CD14-positive monocyte (primary cell): ENCODE data around the gene ELAVL2. TPM values are rescaled to one million over a fixed set of nuclear protein-coding genes. Genes with fewer than 3 reads are reported as not detected.

Source experiments
- DNase-seq, 3 donors: peaks; one replicate each; pipeline ENCODE4 v3.0.0-alpha.2; 2011 to 2022
- H2AFZ ChIP-seq: 2 replicates; pipeline ENCODE4 v1.6.0; 2012; ENCODE audit warnings: mild to moderate bottlenecking, low read depth, low read length, inconsistent platforms; ENCODE audit not compliant: insufficient read depth, poor library complexity, severe bottlenecking
- H3K27ac ChIP-seq, 2 donors: 1 replicate in 1 of 2; 2 replicates in 1 of 2; pipeline ENCODE4 v1.5.1; 2012 to 2013; ENCODE audit warnings: low read length in 2 of 2, control low read depth in 1 of 2, inconsistent platforms in 1 of 2, low read depth in 1 of 2, mild to moderate bottlenecking in 1 of 2
- H3K27me3 ChIP-seq, 2 donors: one replicate each; pipeline versions ENCODE4 v1.6.0 to v1.6.1; 2011 to 2013; ENCODE audit warnings: low read length in 2 of 2; ENCODE audit not compliant: control insufficient read depth in 2 of 2, insufficient read depth in 2 of 2
- H3K36me3 ChIP-seq, 2 donors: replicated peaks in 1 of 2; 1 replicate in 1 of 2; 2 replicates in 1 of 2; pipeline versions ENCODE4 v1.5.1 to v1.6.1; 2012 to 2013; ENCODE audit warnings: low read length in 2 of 2, control low read depth in 1 of 2, inconsistent platforms in 1 of 2, mild to moderate bottlenecking in 1 of 2; ENCODE audit not compliant: insufficient read depth in 2 of 2, control insufficient read depth in 1 of 2
- H3K4me1 ChIP-seq, 2 donors: 1 replicate in 1 of 2; 2 replicates in 1 of 2; pipeline versions ENCODE4 v1.5.1 to v1.6.1; 2012 to 2013; ENCODE audit warnings: low read length in 2 of 2, control low read depth in 1 of 2, inconsistent platforms in 1 of 2, mild to moderate bottlenecking in 1 of 2, moderate library complexity in 1 of 2; ENCODE audit not compliant: insufficient read depth in 2 of 2, control insufficient read depth in 1 of 2
- H3K4me2 ChIP-seq: replicated peaks from 2 replicates; pipeline ENCODE3; 2012; ENCODE audit warnings: low read length, moderate library complexity, mild to moderate bottlenecking; ENCODE audit not compliant: poor library complexity, severe bottlenecking; ENCODE audit errors: extremely low read depth
- H3K4me3 ChIP-seq, 3 experiments: fragments of 200-600 bp in 1 of 3; sonication (generic) in 1 of 3; replicated peaks in 1 of 3; 1 replicate in 2 of 3; 2 replicates in 1 of 3; pipeline ENCODE4 v1.5.1; 2011 to 2013; ENCODE audit warnings: low read length in 3 of 3, mild to moderate bottlenecking in 3 of 3, control low read depth in 2 of 3, low read depth in 2 of 3, inconsistent platforms in 1 of 3, moderate library complexity in 1 of 3
- H3K79me2 ChIP-seq: 2 replicates; pipeline ENCODE4 v1.6.0; 2012; ENCODE audit warnings: mild to moderate bottlenecking, control low read depth, inconsistent platforms, low read length, moderate library complexity; ENCODE audit not compliant: insufficient read depth
- H3K9ac ChIP-seq: 2 replicates; pipeline ENCODE4 v1.6.0; 2017; ENCODE audit warnings: low read length, mild to moderate bottlenecking; ENCODE audit not compliant: insufficient read depth, poor library complexity, severe bottlenecking
- H3K9me3 ChIP-seq, 2 donors: replicated peaks in 1 of 2; 1 replicate in 1 of 2; 2 replicates in 1 of 2; pipeline versions ENCODE4 v1.5.1 to v1.6.1; 2012 to 2013; ENCODE audit warnings: low read length in 2 of 2, control low read depth in 1 of 2; ENCODE audit not compliant: control insufficient read depth in 1 of 2, insufficient read depth in 1 of 2
- H4K20me1 ChIP-seq: 2 replicates; pipeline ENCODE4 v1.6.0; 2012; ENCODE audit warnings: mild to moderate bottlenecking, low read length, control low read depth, moderate library complexity; ENCODE audit not compliant: insufficient read depth
- H3K27ac Mint-ChIP-seq, 7 donors: one replicate each; pipeline ENCODE4 v1.8.0; 2020; ENCODE audit warnings: mild to moderate bottlenecking in 7 of 7, mixed read lengths in 7 of 7, moderate library complexity in 6 of 7, inconsistent platforms in 2 of 7
- H3K27me3 Mint-ChIP-seq, 3 donors: one replicate each; pipeline ENCODE4 v1.8.0; 2021 to 2022; ENCODE audit warnings: low read depth in 3 of 3, mild to moderate bottlenecking in 3 of 3, mixed read lengths in 3 of 3, moderate library complexity in 3 of 3, inconsistent platforms in 1 of 3
- H3K36me3 Mint-ChIP-seq, 2 donors: one replicate each; pipeline ENCODE4 v1.8.0; 2020; ENCODE audit warnings: mixed read lengths in 2 of 2, inconsistent platforms in 1 of 2, mild to moderate bottlenecking in 1 of 2
- H3K4me1 Mint-ChIP-seq: one replicate; pipeline ENCODE4 v1.8.0; 2020; ENCODE audit warnings: mild to moderate bottlenecking, mixed read lengths
- H3K4me3 Mint-ChIP-seq, 2 donors: one replicate each; pipeline ENCODE4 v1.8.0; 2020; ENCODE audit warnings: mild to moderate bottlenecking in 2 of 2, mixed read lengths in 2 of 2, moderate library complexity in 1 of 2
- H3K9me3 Mint-ChIP-seq, 7 donors: one replicate each; pipeline ENCODE4 v1.8.0; 2020 to 2022; ENCODE audit warnings: mixed read lengths in 7 of 7, mild to moderate bottlenecking in 6 of 7, moderate library complexity in 6 of 7, inconsistent platforms in 2 of 7
- WGBS: methylation state at CpG from one replicate; pipeline ENCODE4 v1.1.5; 2013; ENCODE audit warnings: missing lambda C conversion rate; ENCODE audit not compliant: insufficient coverage; 5-methylcytosine and 5-hydroxymethylcytosine counted together
- intact Hi-C, 2 donors: fragments of 100-400 bp; cut with micrococcal nuclease; formaldehyde crosslinking; loops; one replicate each; pipeline versions ENCODE4 v1.15.0 to v1.15.1; 2023
- polyA plus RNA-seq, 3 donors: library from polyadenylated mRNA; depleted of rRNA in 1 of 3; unstranded in 2 of 3; stranded (reverse) in 1 of 3; fragments of 300-500 nt in 2 of 3; fragments of >200 nt in 1 of 3; fragmentation: Illumina TruSeq in 2 of 3; gene quantifications; 1 replicate in 2 of 3; 2 replicates in 1 of 3; pipeline ENCODE4 v1.2.3, GENCODE V29; 2012 to 2021
- TF ChIP-seq, protein P1 (sequence below): fragments of 200-600 bp; IDR thresholded peaks from one replicate; pipeline ENCODE4 v1.8.0; 2022; ENCODE audit warnings: antibody characterized with exemption, mild to moderate bottlenecking

Gene ELAVL2
- polyA plus RNA-seq, 3 donors = not detected

DNA sequence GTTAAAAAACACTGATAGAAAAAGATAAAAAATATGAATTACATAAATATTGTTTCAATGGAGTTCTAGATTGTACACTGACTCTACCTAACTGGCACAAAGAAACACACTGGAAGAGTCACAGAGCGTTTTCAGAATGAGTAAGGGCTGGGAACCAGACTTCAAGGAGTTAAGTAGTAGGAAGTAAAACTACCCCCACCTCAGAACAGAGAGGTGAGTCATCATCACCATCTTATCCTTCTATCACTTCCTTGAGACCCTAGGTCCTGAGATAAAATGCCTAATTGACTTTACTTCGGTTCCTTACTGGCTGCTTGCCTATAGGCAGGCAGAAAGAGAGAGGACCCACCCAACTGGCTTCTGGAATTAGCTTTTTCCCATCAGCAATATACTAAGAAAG is 79.7 kb downstream of the ELAVL2 start:
- H3K27me3 ChIP-seq = no peaks in the 10 kb centered on the region
- Mint-ChIP-seq H3K4me1 (no peaks in the 10 kb centered on the region), H3K27ac (no peak overlapping the region), H3K36me3 (no peaks in the 10 kb centered on the region), H3K4me3 (no peak overlapping the region), H3K27me3 (no peaks in the 10 kb centered on the region), H3K9me3 (peaks cover 0 to 3% (median 0%) of the 10 kb centered on the region in 7 donors)
- WGBS = no CpG with 5 or more reads among the region's 2 CpGs
- no peaks in the 10 kb centered on the region for H3K79me2 ChIP-seq
- H3K9me3 ChIP-seq = no peaks in the 10 kb centered on the region
- H3K9ac ChIP-seq = no peak overlapping the region
- no peak overlapping the region for H3K4me3 ChIP-seq
- no peak overlapping the region for H2AFZ ChIP-seq
- no peaks in the 10 kb centered on the region for H3K4me1 ChIP-seq
- no peak overlapping the region for H3K27ac ChIP-seq
- H4K20me1 ChIP-seq = no peaks in the 10 kb centered on the region
- intact Hi-C loops = no loop called here
- H3K36me3 ChIP-seq = no peaks in the 10 kb centered on the region
- TF ChIP-seq, protein P1, sequence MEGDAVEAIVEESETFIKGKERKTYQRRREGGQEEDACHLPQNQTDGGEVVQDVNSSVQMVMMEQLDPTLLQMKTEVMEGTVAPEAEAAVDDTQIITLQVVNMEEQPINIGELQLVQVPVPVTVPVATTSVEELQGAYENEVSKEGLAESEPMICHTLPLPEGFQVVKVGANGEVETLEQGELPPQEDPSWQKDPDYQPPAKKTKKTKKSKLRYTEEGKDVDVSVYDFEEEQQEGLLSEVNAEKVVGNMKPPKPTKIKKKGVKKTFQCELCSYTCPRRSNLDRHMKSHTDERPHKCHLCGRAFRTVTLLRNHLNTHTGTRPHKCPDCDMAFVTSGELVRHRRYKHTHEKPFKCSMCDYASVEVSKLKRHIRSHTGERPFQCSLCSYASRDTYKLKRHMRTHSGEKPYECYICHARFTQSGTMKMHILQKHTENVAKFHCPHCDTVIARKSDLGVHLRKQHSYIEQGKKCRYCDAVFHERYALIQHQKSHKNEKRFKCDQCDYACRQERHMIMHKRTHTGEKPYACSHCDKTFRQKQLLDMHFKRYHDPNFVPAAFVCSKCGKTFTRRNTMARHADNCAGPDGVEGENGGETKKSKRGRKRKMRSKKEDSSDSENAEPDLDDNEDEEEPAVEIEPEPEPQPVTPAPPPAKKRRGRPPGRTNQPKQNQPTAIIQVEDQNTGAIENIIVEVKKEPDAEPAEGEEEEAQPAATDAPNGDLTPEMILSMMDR = no peak
- H3K4me2 ChIP-seq = no peak overlapping the region
- no peak for DNase-seq

DNA sequence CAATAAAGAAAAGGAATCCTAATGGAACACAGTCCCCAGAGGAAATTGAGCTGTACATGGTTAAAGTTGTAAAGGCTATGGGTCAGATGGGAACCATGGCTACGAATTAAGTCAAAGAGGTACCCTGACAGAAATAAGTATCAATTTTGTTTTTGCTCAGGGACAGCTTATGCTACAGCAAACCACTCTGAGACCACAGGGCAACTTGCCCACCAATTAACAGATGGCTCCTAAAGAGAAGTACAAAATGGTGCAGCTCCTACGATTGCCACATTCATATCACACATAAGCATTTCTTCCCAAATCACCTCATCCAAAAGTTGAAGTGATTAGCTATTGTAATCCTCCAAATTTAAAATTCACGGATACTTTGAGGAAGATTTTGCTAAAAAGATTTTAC is 83.0 kb downstream of the ELAVL2 start:
- WGBS = 83% methylated on average over 1 of the region's 3 CpGs
- no peaks in the 10 kb centered on the region for H3K4me1 Mint-ChIP-seq
- H3K9me3 Mint-ChIP-seq = peaks cover 0 to 3% (median 2%) of the 10 kb centered on the region in 7 donors

More for the DNA sequence above, 83.0 kb downstream of the ELAVL2 start:
- H3K4me3 ChIP-seq = no peak overlapping the region
- no peaks in the 10 kb centered on the region for H4K20me1 ChIP-seq
- TF ChIP-seq, protein P1 = no peak
- H3K9ac ChIP-seq = no peak overlapping the region
- intact Hi-C loops = no loop called here
- H3K9me3 ChIP-seq = no peaks in the 10 kb centered on the region
- no peaks in the 10 kb centered on the region for H3K79me2 ChIP-seq
- no peaks in the 10 kb centered on the region for H3K27me3 ChIP-seq
- Mint-ChIP-seq H3K27ac (no peak overlapping the region), H3K27me3 (no peaks in the 10 kb centered on the region), H3K36me3 (no peaks in the 10 kb centered on the region), H3K4me3 (no peak overlapping the region)
- no peak overlapping the region for H3K27ac ChIP-seq
- H3K4me1 ChIP-seq = no peaks in the 10 kb centered on the region
- no peaks in the 10 kb centered on the region for H3K36me3 ChIP-seq
- H2AFZ ChIP-seq = no peak overlapping the region
- DNase-seq = no peak
- H3K4me2 ChIP-seq = no peak overlapping the region
